Common myeloid progenitor, CD34-positive (primary cell): ENCODE results near the gene PLCH1.
A peak's percentile ranks its signal among the peaks of the same experiment; 100 is the strongest.

Source experiments
- CTCF ChIA-PET: fragments of 350-600 bp; sonication (Branson Sonifier 250); formaldehyde crosslinking; loops from one replicate; lab custom pipeline; 2021; ENCODE audit warnings: antibody characterized with exemption; lab: Charles Lee
- POLR2A ChIA-PET: fragments of 350-600 bp; sonication (Branson Sonifier 250); formaldehyde crosslinking; loops from one replicate; lab custom pipeline; 2021; ENCODE audit warnings: antibody characterized with exemption; lab: Charles Lee
- DNase-seq, 3 donors: peaks; one replicate each; pipeline versions ENCODE4 v3.0.0 to v3.0.0-alpha.2; 2013
- H3K27ac ChIP-seq, 2 experiments: 1 replicate in 1 of 2; 2 replicates in 1 of 2; pipeline ENCODE4 v1.7.0; 2013; ENCODE audit warnings: inconsistent platforms in 2 of 2, low read length in 2 of 2, mild to moderate bottlenecking in 2 of 2, low read depth in 1 of 2, moderate library complexity in 1 of 2; ENCODE audit not compliant: severe bottlenecking in 2 of 2, insufficient read depth in 1 of 2, poor library complexity in 1 of 2
- H3K27me3 ChIP-seq, 5 experiments: replicated peaks in 2 of 5; 1 replicate in 3 of 5; 2 replicates in 2 of 5; pipeline versions ENCODE4 v1.6.1 to v1.7.0; 2013; ENCODE audit warnings: low read length in 4 of 5, mild to moderate bottlenecking in 2 of 5, moderate library complexity in 2 of 5, inconsistent platforms in 1 of 5; ENCODE audit not compliant: insufficient read depth in 5 of 5, control insufficient read depth in 4 of 5
- H3K36me3 ChIP-seq, 4 experiments: 1 replicate in 2 of 4; 2 replicates in 2 of 4; pipeline versions ENCODE4 v1.6.1 to v1.7.0; 2013; ENCODE audit warnings: low read length in 3 of 4, control low read depth in 1 of 4, mild to moderate bottlenecking in 1 of 4; ENCODE audit not compliant: control insufficient read depth in 4 of 4, insufficient read depth in 4 of 4
- H3K4me1 ChIP-seq, 4 experiments: 1 replicate in 3 of 4; 2 replicates in 1 of 4; pipeline versions ENCODE4 v1.6.1 to v1.7.1; 2013; ENCODE audit warnings: low read length in 3 of 4, mild to moderate bottlenecking in 3 of 4, control low read depth in 1 of 4, inconsistent platforms in 1 of 4, moderate library complexity in 1 of 4; ENCODE audit not compliant: control insufficient read depth in 4 of 4, insufficient read depth in 4 of 4; ENCODE audit errors: control extremely low read depth in 1 of 4
- H3K4me3 ChIP-seq, 7 experiments: 1 replicate in 4 of 7; 2 replicates in 3 of 7; pipeline versions ENCODE4 v1.5.1 to v1.7.0; 2013; ENCODE audit warnings: mild to moderate bottlenecking in 7 of 7, low read length in 6 of 7, moderate library complexity in 6 of 7, inconsistent platforms in 2 of 7, low read depth in 2 of 7, control low read depth in 1 of 7; ENCODE audit not compliant: insufficient read depth in 4 of 7, control insufficient read depth in 1 of 7; ENCODE audit errors: extremely low read depth in 1 of 7
- H3K9me3 ChIP-seq, 5 experiments: 1 replicate in 4 of 5; 2 replicates in 1 of 5; pipeline versions ENCODE4 v1.6.1 to v1.7.1; 2013; ENCODE audit warnings: low read length in 4 of 5, mild to moderate bottlenecking in 2 of 5, inconsistent platforms in 1 of 5, low read depth in 1 of 5, moderate library complexity in 1 of 5; ENCODE audit not compliant: control insufficient read depth in 4 of 5, insufficient read depth in 2 of 5; ENCODE audit errors: control extremely low read depth in 1 of 5
- WGBS: methylation state at CpG from one replicate; pipeline ENCODE4 v1.1.5; 2013; ENCODE audit not compliant: insufficient coverage; 5-methylcytosine and 5-hydroxymethylcytosine counted together

The PLCH1 gene

DNA sequence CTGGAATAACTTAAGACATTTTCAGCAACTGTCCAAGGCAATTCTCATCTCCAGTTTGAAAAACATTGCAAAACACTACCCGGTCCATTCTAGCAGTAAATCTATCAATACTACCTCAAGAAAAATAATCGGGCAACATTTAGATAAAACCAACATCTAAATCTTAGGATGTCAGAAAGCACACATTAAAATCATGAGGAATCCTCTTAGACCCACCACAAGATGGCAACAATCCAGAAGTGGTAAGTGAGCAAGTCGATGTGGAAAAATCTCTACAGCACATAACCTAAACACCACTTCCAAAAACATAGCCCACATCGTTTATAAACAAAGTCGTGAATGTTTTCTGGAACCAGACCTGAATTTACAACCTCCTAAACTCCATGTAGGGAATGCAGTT lies 5.7 kb downstream of the PLCH1 start:
- no peaks in the 10 kb centered on the region for H3K36me3 ChIP-seq
- H3K4me3 ChIP-seq = no peak overlapping the region
- ChIA-PET CTCF (no interaction called here), POLR2A (interaction anchor here (0.5 kb wide), 1 partner anchor 20 kb away, joined by 4 read pairs; no protein-coding TSS in a partner anchor)
- peaks cover 8 to 15% (median 12%) of the 10 kb centered on the region in 4 experiments for H3K4me1 ChIP-seq
- H3K9me3 ChIP-seq = no peaks in the 10 kb centered on the region
- H3K27me3 ChIP-seq = peaks cover 0 to 30% (median 7%) of the 10 kb centered on the region in 5 experiments
- no peak overlapping the region for H3K27ac ChIP-seq
- WGBS = 42% methylated on average over 4 of the region's 5 CpGs
- DNase-seq = peak in 2 of 3 donors; percentile 54 to 63

DNA sequence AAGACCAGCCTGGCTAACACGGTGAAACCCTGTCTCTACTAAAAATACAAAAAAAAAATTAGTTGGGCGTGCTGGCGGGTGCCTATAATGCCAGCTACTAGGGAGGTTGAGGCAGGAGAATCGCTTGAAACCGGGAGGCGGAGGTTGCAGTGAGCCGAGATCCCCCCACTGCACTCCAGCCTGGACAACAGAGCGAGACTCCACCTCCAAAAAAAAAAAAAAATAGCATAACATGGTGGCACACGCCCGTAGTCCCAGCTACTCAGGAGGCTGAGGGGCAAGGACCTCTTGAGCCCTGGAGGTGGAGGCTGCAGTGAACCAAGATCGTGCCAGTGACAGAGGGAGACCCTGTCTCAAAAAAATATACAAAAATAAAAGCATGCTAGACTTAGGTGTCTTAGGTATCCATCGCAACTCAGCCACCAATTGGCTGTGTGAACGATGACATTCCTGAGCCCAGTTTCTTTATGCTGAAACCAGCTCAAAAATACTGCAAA lies 6.2 kb downstream of the PLCH1 start:
- no peak overlapping the region for H3K27ac ChIP-seq
- H3K4me1 ChIP-seq = peaks cover 6 to 9% (median 7%) of the 10 kb centered on the region in 4 experiments
- H3K4me3 ChIP-seq = no peak overlapping the region
- no peaks in the 10 kb centered on the region for H3K36me3 ChIP-seq
- CTCF ChIA-PET = interaction anchor here (0.9 kb wide), 1 partner anchor 21 kb away, joined by 3 read pairs; no protein-coding TSS in a partner anchor
- H3K9me3 ChIP-seq = no peaks in the 10 kb centered on the region
- WGBS = 98% methylated on average over 9 of the region's 13 CpGs
- no peak for DNase-seq
- POLR2A ChIA-PET = no interaction called here
- peaks cover 0 to 24% (median 5%) of the 10 kb centered on the region in 5 experiments for H3K27me3 ChIP-seq

DNA sequence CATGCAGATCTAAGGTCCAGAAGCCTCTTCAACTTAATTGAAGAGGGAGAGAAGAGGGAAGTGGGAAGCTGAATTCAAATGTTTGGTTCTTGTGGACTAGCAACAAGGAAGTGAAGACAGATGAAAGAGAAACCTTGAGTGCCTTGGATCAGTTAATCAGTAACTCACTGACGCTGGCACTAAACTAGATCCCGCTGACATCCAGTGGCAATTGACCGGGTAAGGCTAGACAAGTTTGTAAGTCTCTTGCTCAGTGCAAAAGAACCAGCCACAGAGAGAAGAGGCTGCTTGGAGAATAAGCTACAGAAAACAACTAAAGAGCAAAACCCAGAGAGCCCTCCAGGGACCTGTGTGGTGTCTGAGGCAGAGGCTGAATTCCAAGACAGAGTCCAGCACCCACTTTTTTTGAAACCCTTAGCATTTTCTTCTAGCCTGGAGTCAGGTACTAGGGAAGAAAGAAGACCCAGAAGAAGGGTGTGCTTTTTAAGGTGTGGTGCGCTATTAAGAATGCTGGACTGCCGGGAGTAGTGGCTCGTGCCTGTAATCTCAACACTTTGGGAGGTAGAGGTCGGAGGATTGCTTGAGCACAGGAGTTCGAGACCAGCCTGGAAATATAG lies 6.9 kb downstream of the PLCH1 start:
- Histone ChIP-seq H3K27ac (no peak overlapping the region), H3K27me3 (peaks cover 0 to 18% (median 4%) of the 10 kb centered on the region in 5 experiments), H3K4me1 (peaks cover 4 to 7% (median 6%) of the 10 kb centered on the region in 4 experiments), H3K4me3 (peak overlapping the region in 5 of 7 experiments; percentile 9 to 52 (median 39)), H3K9me3 (no peaks in the 10 kb centered on the region), H3K36me3 (no peaks in the 10 kb centered on the region)
- DNase-seq = peak in 2 of 3 donors; percentile 52 to 60
- ChIA-PET POLR2A (no interaction called here), CTCF (interaction anchor here (0.9 kb wide), 1 partner anchor 20 kb away, joined by 3 read pairs; no protein-coding TSS in a partner anchor)
- WGBS = 64% methylated on average over 8 of the region's 8 CpGs

DNA sequence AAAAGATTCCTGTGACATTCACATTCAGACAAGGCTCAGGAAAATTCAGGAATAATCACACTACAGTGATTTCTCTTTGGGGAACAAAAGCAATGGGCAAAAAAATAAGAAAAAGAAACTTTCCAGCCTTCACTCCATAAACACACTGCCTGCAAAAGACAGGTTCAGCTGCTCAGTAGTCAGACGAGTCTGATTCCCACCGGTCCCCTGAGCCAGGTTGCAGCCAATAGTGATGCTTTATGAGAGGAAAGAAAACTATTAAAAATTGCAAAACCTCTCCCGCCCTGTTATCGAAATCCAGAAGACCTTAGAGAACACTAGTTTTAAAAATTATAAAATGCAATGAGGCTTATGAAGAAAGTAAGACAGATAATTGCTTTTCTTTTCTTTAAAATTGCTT lies 8.5 kb downstream of the PLCH1 start:
- Histone ChIP-seq H3K4me1 (peaks cover 4 to 7% (median 6%) of the 10 kb centered on the region in 4 experiments), H3K27ac (no peak overlapping the region), H3K36me3 (no peaks in the 10 kb centered on the region), H3K9me3 (no peaks in the 10 kb centered on the region), H3K4me3 (no peak overlapping the region), H3K27me3 (peaks cover 0 to 6% (median 0%) of the 10 kb centered on the region in 5 experiments)
- POLR2A ChIA-PET = no interaction called here
- DNase-seq = no peak
- 100% methylated on average over 1 of the region's 4 CpGs for WGBS
- CTCF ChIA-PET = no interaction called here

DNA sequence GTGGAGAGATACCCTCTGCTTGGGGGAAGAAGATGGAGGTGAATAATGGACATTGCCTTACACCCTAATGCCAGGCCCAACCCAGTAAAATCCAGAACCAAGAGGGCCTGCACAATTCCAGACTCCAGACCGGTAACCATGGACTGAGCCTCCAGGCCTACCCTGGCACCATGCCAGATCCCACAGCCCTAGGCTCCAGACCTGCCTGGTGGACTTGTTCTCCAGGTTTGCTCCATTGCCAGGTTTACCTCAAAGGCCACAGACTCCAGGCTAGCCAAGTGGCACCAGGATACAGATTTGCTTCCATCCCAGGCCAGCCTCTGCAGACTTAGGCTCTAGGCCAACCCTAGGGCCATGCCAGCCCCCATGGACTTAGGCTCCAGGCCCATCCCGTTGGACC lies 14.0 kb downstream of the PLCH1 start:
- 100% methylated on average over 2 of the region's 2 CpGs for WGBS
- H3K4me3 ChIP-seq = no peak overlapping the region
- no peaks in the 10 kb centered on the region for H3K27me3 ChIP-seq
- H3K36me3 ChIP-seq = no peaks in the 10 kb centered on the region
- no peak overlapping the region for H3K27ac ChIP-seq
- CTCF ChIA-PET = no interaction called here
- POLR2A ChIA-PET = no interaction called here
- H3K9me3 ChIP-seq = no peaks in the 10 kb centered on the region
- DNase-seq = no peak
- H3K4me1 ChIP-seq = no peaks in the 10 kb centered on the region

DNA sequence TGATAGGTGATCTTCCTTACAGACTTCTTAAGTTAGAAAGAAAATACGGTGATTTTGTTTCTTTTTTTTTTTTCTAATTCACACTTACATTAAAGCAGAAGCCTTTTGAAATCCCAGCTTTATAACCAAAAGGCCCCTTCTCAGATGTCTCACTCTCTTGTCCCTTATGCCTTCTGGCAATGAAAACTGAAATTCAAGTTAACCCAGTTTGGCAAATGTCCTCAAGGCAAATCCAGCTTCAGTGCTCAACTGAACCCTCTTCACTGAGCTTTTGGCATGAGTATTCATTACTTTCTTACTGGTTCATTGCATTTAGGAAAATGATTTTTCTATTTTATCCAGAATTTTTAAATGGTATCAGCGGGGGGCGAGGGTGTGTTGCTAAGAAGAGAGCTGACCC lies 17.0 kb downstream of the PLCH1 start:
- no peak overlapping the region for H3K27ac ChIP-seq
- 100% methylated on average over 3 of the region's 3 CpGs for WGBS
- H3K9me3 ChIP-seq = no peaks in the 10 kb centered on the region
- ChIA-PET POLR2A (no interaction called here), CTCF (no interaction called here)
- H3K4me3 ChIP-seq = no peak overlapping the region
- no peak for DNase-seq
- H3K36me3 ChIP-seq = no peaks in the 10 kb centered on the region
- H3K4me1 ChIP-seq = no peaks in the 10 kb centered on the region
- H3K27me3 ChIP-seq = no peaks in the 10 kb centered on the region

DNA sequence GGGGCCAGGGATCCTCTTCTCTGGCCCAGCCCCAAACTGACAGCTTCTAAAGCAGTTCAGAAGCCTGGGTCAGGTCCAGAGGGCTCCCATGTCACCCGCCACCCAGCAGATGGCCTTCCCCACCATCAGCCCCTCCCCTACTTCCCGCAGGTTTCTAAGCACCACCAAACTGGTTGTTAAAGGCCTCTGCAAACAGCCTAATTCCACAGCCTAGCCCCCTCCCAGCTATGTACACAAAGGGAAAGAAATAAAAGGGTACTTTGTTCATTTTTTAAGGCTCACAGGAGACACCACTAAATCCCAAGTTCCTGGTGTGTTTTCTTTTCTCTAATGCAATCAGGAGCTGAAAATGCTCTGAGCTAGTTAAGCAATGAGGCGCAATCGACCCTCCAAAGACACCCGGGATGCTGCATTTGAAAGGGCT lies 30.6 kb downstream of the PLCH1 start:
- Histone ChIP-seq H3K27me3 (no peaks in the 10 kb centered on the region), H3K9me3 (peaks cover 0 to 13% (median 6%) of the 10 kb centered on the region in 5 experiments), H3K27ac (no peak overlapping the region), H3K36me3 (no peaks in the 10 kb centered on the region), H3K4me1 (peaks cover 0 to 10% (median 0%) of the 10 kb centered on the region in 4 experiments), H3K4me3 (no peak overlapping the region)
- 95% methylated on average over 3 of the region's 5 CpGs for WGBS
- ChIA-PET POLR2A (no interaction called here), CTCF (interaction anchor here (1.4 kb wide), 1 partner anchor 291 kb away, joined by 3 read pairs; no protein-coding TSS in a partner anchor)
- peak in 2 of 3 donors; percentile 26 to 30 for DNase-seq
